ENCODE data around the gene IFIT1. TPM values are rescaled to one million over a fixed set of nuclear protein-coding genes. Genes with fewer than 3 reads are reported as not detected.

Gene IFIT1
- total and polyA plus RNA-seq, 2 experiments from 2014 or later, result 8.2 to 14.7 TPM

- Histone ChIP-seq H3K36me3 (replicated peaks; ENCODE audit: insufficient read depth, low read depth) (no peaks in the 10 kb centered on the region), H3K27ac (no peak overlapping the region), H3K4me1 (ENCODE audit: insufficient read depth) (peaks cover 6% of the 10 kb centered on the region), H3K4me3 (no peak overlapping the region), H2AFZ (no peak overlapping the region), H3K9me2 (replicated peaks; ENCODE audit: insufficient read depth) (no peaks in the 10 kb centered on the region), H3K79me2 (peaks cover 5% of the 10 kb centered on the region), H3K27me3 (no peaks in the 10 kb centered on the region), H4K20me1 (ENCODE audit: insufficient read depth, poor library complexity, severe bottlenecking) (no peaks in the 10 kb centered on the region), H3K9me3 (ENCODE audit: low read depth) (no peaks in the 10 kb centered on the region), H3K4me2 (peak overlapping the region; percentile 77)
- 74% methylated on average over 3 of the region's 3 CpGs for WGBS (ENCODE audit: low lambda C conversion rate, missing lambda C conversion rate)
- DNase-seq (ENCODE audit: low spot score), result no peak
- TF ChIP-seq EZH2 (IDR thresholded peaks at IDR 0.05; ENCODE audit: borderline replicate concordance), result no peak
- TF ChIP-seq CTCF (IDR thresholded peaks at IDR 0.05; ENCODE audit: poor library complexity), result no peak
- TF ChIP-seq EZH2phosphoT487 (IDR thresholded peaks at IDR 0.05; ENCODE audit: low read depth, severe bottlenecking, unreplicated experiment), result no peak
Measured at GRCh38 chr10:89393898-89394297, 1.5 kb downstream of the IFIT1 start.

- H3K4me1 ChIP-seq (ENCODE audit: insufficient read depth), result peaks cover 6% of the 10 kb centered on the region
- no peaks in the 10 kb centered on the region for H3K36me3 ChIP-seq (replicated peaks; ENCODE audit: insufficient read depth, low read depth)
- TF ChIP-seq CTCF (IDR thresholded peaks at IDR 0.05; ENCODE audit: poor library complexity) (no peak), EZH2 (IDR thresholded peaks at IDR 0.05; ENCODE audit: borderline replicate concordance) (no peak), EZH2phosphoT487 (IDR thresholded peaks at IDR 0.05; ENCODE audit: low read depth, severe bottlenecking, unreplicated experiment) (no peak)
Measured at GRCh38 chr10:89395141-89395540, 2.7 kb downstream of the IFIT1 start.

GRCh38 chr10:89398003-89398749 is 5.8 kb downstream of the IFIT1 start:
- H3K36me3 ChIP-seq (replicated peaks; ENCODE audit: insufficient read depth, low read depth), result no peaks in the 10 kb centered on the region
- no peaks in the 10 kb centered on the region for H3K27me3 ChIP-seq
- no peak overlapping the region for H3K27ac ChIP-seq
- no peak for TF ChIP-seq EZH2phosphoT487 (IDR thresholded peaks at IDR 0.05; ENCODE audit: low read depth, severe bottlenecking, unreplicated experiment)
- H3K9me3 ChIP-seq (ENCODE audit: low read depth), result no peaks in the 10 kb centered on the region
- no peaks in the 10 kb centered on the region for H3K9me2 ChIP-seq (replicated peaks; ENCODE audit: insufficient read depth)
- 74% methylated on average over 5 of the region's 5 CpGs for WGBS (ENCODE audit: low lambda C conversion rate, missing lambda C conversion rate)
- H4K20me1 ChIP-seq (ENCODE audit: insufficient read depth, poor library complexity, severe bottlenecking), result no peaks in the 10 kb centered on the region
- H2AFZ ChIP-seq, result no peak overlapping the region
- H3K4me3 ChIP-seq, result no peak overlapping the region
- peaks cover 5% of the 10 kb centered on the region for H3K4me1 ChIP-seq (ENCODE audit: insufficient read depth)
- no peak overlapping the region for H3K4me2 ChIP-seq
- DNase-seq (ENCODE audit: low spot score), result no peak
- H3K79me2 ChIP-seq, result peaks cover 5% of the 10 kb centered on the region

More at GRCh38 chr10:89395141-89395540, 2.7 kb downstream of the IFIT1 start:
- no peak overlapping the region for H3K4me3 ChIP-seq
- no peaks in the 10 kb centered on the region for H3K9me2 ChIP-seq (replicated peaks; ENCODE audit: insufficient read depth)
- H3K27me3 ChIP-seq, result no peaks in the 10 kb centered on the region
- no peak overlapping the region for H3K4me2 ChIP-seq
- no peaks in the 10 kb centered on the region for H4K20me1 ChIP-seq (ENCODE audit: insufficient read depth, poor library complexity, severe bottlenecking)
- no peak overlapping the region for H2AFZ ChIP-seq
- H3K79me2 ChIP-seq, result peaks cover 5% of the 10 kb centered on the region
- H3K9me3 ChIP-seq (ENCODE audit: low read depth), result no peaks in the 10 kb centered on the region
- no peak for DNase-seq (ENCODE audit: low spot score)
- H3K27ac ChIP-seq, result no peak overlapping the region
- WGBS (ENCODE audit: low lambda C conversion rate, missing lambda C conversion rate), result 93% methylated on average over 2 of the region's 2 CpGs

- Histone ChIP-seq H3K4me1 (ENCODE audit: insufficient read depth) (no peaks in the 10 kb centered on the region), H3K9me2 (replicated peaks; ENCODE audit: insufficient read depth) (no peaks in the 10 kb centered on the region), H3K9me3 (ENCODE audit: low read depth) (no peaks in the 10 kb centered on the region), H3K27ac (no peak overlapping the region), H3K4me2 (no peak overlapping the region), H3K27me3 (no peaks in the 10 kb centered on the region), H3K36me3 (replicated peaks; ENCODE audit: insufficient read depth, low read depth) (no peaks in the 10 kb centered on the region), H2AFZ (no peak overlapping the region), H3K79me2 (no peaks in the 10 kb centered on the region), H4K20me1 (ENCODE audit: insufficient read depth, poor library complexity, severe bottlenecking) (no peaks in the 10 kb centered on the region), H3K4me3 (no peak overlapping the region)
- 96% methylated on average over 1 of the region's 1 CpG for WGBS (ENCODE audit: low lambda C conversion rate, missing lambda C conversion rate)
- no peak for TF ChIP-seq CTCF (IDR thresholded peaks at IDR 0.05; ENCODE audit: poor library complexity)
- TF ChIP-seq EZH2 (IDR thresholded peaks at IDR 0.05; ENCODE audit: borderline replicate concordance), result no peak
- no peak for TF ChIP-seq EZH2phosphoT487 (IDR thresholded peaks at IDR 0.05; ENCODE audit: low read depth, severe bottlenecking, unreplicated experiment)
- no peak for DNase-seq (ENCODE audit: low spot score)
Measured at GRCh38 chr10:89399956-89400355, 7.5 kb downstream of the IFIT1 start.

Measured in hepatocyte (in vitro differentiated cells).